IMR-90 (cell line): ENCODE results near the gene PLAAT4.

ENCODE experiments used
- CEBPB ChIP-seq: IDR thresholded peaks from 2 replicates; pipeline ENCODE4 v1.6.1; 2012; ENCODE audit warnings: low read depth, low read length, improper control_type of control experiment
- MAFK ChIP-seq: IDR thresholded peaks from 2 replicates; pipeline ENCODE4 v1.6.1; 2012; ENCODE audit warnings: low read depth, low read length, improper control_type of control experiment
- POLR2A ChIP-seq: IDR thresholded peaks from 2 replicates; pipeline ENCODE4 v1.6.1; 2012; ENCODE audit warnings: mild to moderate bottlenecking, low read depth, low read length

GRCh38 chr11:63557570-63557969 is 21.0 kb downstream of the PLAAT4 start:
- TF ChIP-seq MAFK = no peak
- TF ChIP-seq CEBPB = no peak
- TF ChIP-seq POLR2A = no peak
